ENCODE data around the gene ASPHD1.
A peak's percentile ranks its signal among the peaks of the same experiment; 100 is the strongest.

Gene ASPHD1

GRCh38 chr16:29899516-29900101 is 679 bp upstream of the ASPHD1 start, which contains the start of gene SEZ6L2:
SEZ6L2 (minus strand) TSS chr16:29899550; CDS start chr16:29899019, 531 bp downstream.
- Histone ChIP-seq H3K79me2 (ENCODE audit: control insufficient read depth, insufficient read depth, low read length) (no peaks in the 10 kb centered on the region), H3K4me2 (ENCODE audit: low read length) (peak within 1 kb of the TSS; percentile 99), H3K56ac (ENCODE audit: low read length) (peak within 1 kb of the TSS; percentile 91), H3K27ac (ENCODE audit: low read depth, low read length) (no peak within 1 kb of the TSS), H3K4me3 (ENCODE audit: low read length) (peak within 1 kb of the TSS; percentile 63), H4K5ac (ENCODE audit: low read length) (no peak within 1 kb of the TSS), H3K36me3 (ENCODE audit: control insufficient read depth, insufficient read depth, low read length) (no peaks in the 10 kb centered on the region), H3K18ac (ENCODE audit: low read length) (peak within 1 kb of the TSS; percentile 51), H2BK15ac (replicated peaks; ENCODE audit: low read depth) (no peak within 1 kb of the TSS), H3K4ac (ENCODE audit: low read depth, low read length) (no peak within 1 kb of the TSS), H3K4me1 (ENCODE audit: control insufficient read depth, low read depth, low read length) (peaks cover 3% of the 10 kb centered on the region), H4K8ac (ENCODE audit: low read depth, low read length) (no peak within 1 kb of the TSS), H3K9ac (ENCODE audit: low read length) (peak within 1 kb of the TSS; percentile 87), H3K27me3 (ENCODE audit: insufficient read depth, low read length, poor library complexity) (no peaks in the 10 kb centered on the region), H3K79me1 (ENCODE audit: low read length) (peaks cover 6% of the 10 kb centered on the region), H2BK120ac (ENCODE audit: low read depth, low read length) (no peak within 1 kb of the TSS), H2AK5ac (ENCODE audit: low read length) (no peak within 1 kb of the TSS), H2BK5ac (ENCODE audit: low read length) (no peak within 1 kb of the TSS), H3K23ac (ENCODE audit: low read length) (no peak within 1 kb of the TSS)
- no CpG with 5 or more reads among the region's 29 CpGs for WGBS (ENCODE audit: extremely low coverage, insufficient coverage, low lambda C conversion rate)
- DNase-seq, result peak; percentile 99

DNA sequence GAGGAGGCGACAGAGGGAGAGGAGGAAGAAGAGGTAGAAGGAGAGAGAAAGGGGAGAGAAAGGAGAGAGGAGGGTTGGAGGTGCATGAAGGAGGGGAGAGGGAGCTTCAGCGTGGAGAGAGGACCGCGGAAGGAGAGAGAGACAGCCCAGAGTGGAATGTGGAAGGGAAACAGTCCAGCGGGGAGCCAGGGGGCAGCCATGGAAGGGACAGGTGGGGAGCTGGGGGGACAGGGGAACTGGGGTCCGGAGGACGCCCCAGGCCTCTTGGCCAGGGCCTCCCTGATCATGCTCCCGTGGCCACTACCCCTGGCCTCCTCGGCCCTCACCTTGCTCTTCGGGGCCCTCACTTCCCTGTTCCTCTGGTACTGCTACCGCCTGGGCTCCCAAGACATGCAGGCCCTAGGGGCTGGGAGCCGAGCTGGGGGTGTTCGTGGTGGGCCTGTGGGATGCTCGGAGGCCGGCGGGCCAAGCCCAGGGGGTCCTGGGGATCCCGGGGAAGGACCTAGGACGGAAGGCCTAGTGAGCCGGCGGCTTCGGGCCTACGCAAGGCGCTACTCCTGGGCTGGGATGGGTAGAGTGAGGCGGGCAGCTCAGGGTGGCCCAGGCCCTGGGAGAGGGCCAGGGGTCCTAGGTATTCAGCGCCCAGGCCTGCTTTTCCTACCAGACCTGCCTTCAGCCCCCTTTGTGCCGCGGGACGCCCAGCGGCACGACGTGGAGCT is 759 bp downstream of the ASPHD1 start:
- Histone ChIP-seq H2BK15ac (replicated peaks; ENCODE audit: low read depth) (no peak overlapping the region), H3K36me3 (ENCODE audit: control insufficient read depth, insufficient read depth, low read length) (peaks cover 3% of the 10 kb centered on the region), H3K56ac (ENCODE audit: low read length) (peak overlapping the region; percentile 90), H3K9ac (ENCODE audit: low read length) (peak overlapping the region; percentile 79), H3K4me3 (ENCODE audit: low read length) (peak overlapping the region; percentile 63), H3K18ac (ENCODE audit: low read length) (no peak overlapping the region), H3K79me2 (ENCODE audit: control insufficient read depth, insufficient read depth, low read length) (no peaks in the 10 kb centered on the region), H4K5ac (ENCODE audit: low read length) (no peak overlapping the region), H3K4me1 (ENCODE audit: control insufficient read depth, low read depth, low read length) (peaks cover 3% of the 10 kb centered on the region), H2BK120ac (ENCODE audit: low read depth, low read length) (no peak overlapping the region), H2BK5ac (ENCODE audit: low read length) (no peak overlapping the region), H3K27me3 (ENCODE audit: insufficient read depth, low read length, poor library complexity) (no peaks in the 10 kb centered on the region), H3K23ac (ENCODE audit: low read length) (no peak overlapping the region), H3K4ac (ENCODE audit: low read depth, low read length) (no peak overlapping the region), H3K4me2 (ENCODE audit: low read length) (peak overlapping the region; percentile 94), H2AK5ac (ENCODE audit: low read length) (no peak overlapping the region), H4K8ac (ENCODE audit: low read depth, low read length) (no peak overlapping the region), H3K79me1 (ENCODE audit: low read length) (peaks cover 6% of the 10 kb centered on the region), H3K27ac (ENCODE audit: low read depth, low read length) (no peak overlapping the region)
- no peak for DNase-seq
- no CpG with 5 or more reads among the region's 31 CpGs for WGBS (ENCODE audit: extremely low coverage, insufficient coverage, low lambda C conversion rate)

DNA sequence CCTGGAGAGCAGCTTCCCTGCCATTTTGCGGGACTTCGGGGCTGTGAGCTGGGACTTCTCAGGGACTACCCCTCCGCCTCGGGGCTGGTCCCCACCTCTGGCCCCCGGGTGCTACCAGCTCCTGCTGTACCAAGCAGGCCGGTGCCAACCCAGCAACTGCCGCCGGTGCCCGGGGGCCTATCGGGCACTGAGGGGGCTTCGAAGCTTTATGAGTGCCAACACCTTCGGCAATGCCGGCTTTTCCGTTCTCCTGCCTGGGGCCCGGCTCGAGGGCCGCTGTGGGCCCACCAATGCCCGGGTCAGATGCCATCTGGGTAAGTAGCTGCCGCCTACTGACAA is 1.3 kb downstream of the ASPHD1 start:
- Histone ChIP-seq H3K36me3 (ENCODE audit: control insufficient read depth, insufficient read depth, low read length) (peaks cover 3% of the 10 kb centered on the region), H2BK15ac (replicated peaks; ENCODE audit: low read depth) (no peak overlapping the region), H3K79me2 (ENCODE audit: control insufficient read depth, insufficient read depth, low read length) (no peaks in the 10 kb centered on the region), H3K4me1 (ENCODE audit: control insufficient read depth, low read depth, low read length) (peaks cover 3% of the 10 kb centered on the region), H3K4me3 (ENCODE audit: low read length) (no peak overlapping the region), H3K27ac (ENCODE audit: low read depth, low read length) (no peak overlapping the region), H2BK5ac (ENCODE audit: low read length) (no peak overlapping the region), H3K9ac (ENCODE audit: low read length) (peak overlapping the region; percentile 79), H3K23ac (ENCODE audit: low read length) (no peak overlapping the region), H4K5ac (ENCODE audit: low read length) (no peak overlapping the region), H2BK120ac (ENCODE audit: low read depth, low read length) (no peak overlapping the region), H3K56ac (ENCODE audit: low read length) (peak overlapping the region; percentile 90), H3K4me2 (ENCODE audit: low read length) (no peak overlapping the region), H3K4ac (ENCODE audit: low read depth, low read length) (no peak overlapping the region), H3K18ac (ENCODE audit: low read length) (no peak overlapping the region), H3K27me3 (ENCODE audit: insufficient read depth, low read length, poor library complexity) (no peaks in the 10 kb centered on the region), H2AK5ac (ENCODE audit: low read length) (no peak overlapping the region), H4K8ac (ENCODE audit: low read depth, low read length) (no peak overlapping the region), H3K79me1 (ENCODE audit: low read length) (peaks cover 6% of the 10 kb centered on the region)
- WGBS (ENCODE audit: extremely low coverage, insufficient coverage, low lambda C conversion rate), result no CpG with 5 or more reads among the region's 19 CpGs
- DNase-seq, result no peak

DNA sequence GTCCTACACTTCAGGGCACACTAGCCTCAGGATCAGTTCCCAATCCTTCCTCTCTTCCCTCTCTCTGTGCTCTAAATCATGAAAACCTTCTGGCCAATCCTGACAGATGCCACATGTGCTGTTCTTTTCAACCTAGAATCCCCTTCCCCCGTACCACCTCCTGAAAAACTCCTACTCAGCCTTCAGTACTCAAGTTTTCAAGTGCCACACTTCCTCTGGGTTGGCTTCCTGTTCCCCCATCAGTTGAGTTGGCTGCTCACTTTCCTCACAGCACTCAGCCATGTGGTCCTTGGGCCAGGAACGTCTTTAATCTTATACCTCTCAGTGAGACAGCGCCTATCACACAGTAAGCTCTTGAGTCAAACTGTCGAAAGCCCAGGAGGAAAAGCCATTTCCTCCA is 3.3 kb downstream of the ASPHD1 start:
- no peak overlapping the region for H2BK120ac ChIP-seq (ENCODE audit: low read depth, low read length)
- H3K27me3 ChIP-seq (ENCODE audit: insufficient read depth, low read length, poor library complexity), result no peaks in the 10 kb centered on the region
- no peak overlapping the region for H3K18ac ChIP-seq (ENCODE audit: low read length)
- no peak overlapping the region for H3K9ac ChIP-seq (ENCODE audit: low read length)
- no peak overlapping the region for H3K4ac ChIP-seq (ENCODE audit: low read depth, low read length)
- H3K4me1 ChIP-seq (ENCODE audit: control insufficient read depth, low read depth, low read length), result no peaks in the 10 kb centered on the region
- no peak overlapping the region for H3K27ac ChIP-seq (ENCODE audit: low read depth, low read length)
- no peaks in the 10 kb centered on the region for H3K79me2 ChIP-seq (ENCODE audit: control insufficient read depth, insufficient read depth, low read length)
- no CpG with 5 or more reads among the region's 4 CpGs for WGBS (ENCODE audit: extremely low coverage, insufficient coverage, low lambda C conversion rate)
- H2AK5ac ChIP-seq (ENCODE audit: low read length), result no peak overlapping the region
- H2BK5ac ChIP-seq (ENCODE audit: low read length), result no peak overlapping the region
- H3K23ac ChIP-seq (ENCODE audit: low read length), result no peak overlapping the region
- no peak overlapping the region for H2BK15ac ChIP-seq (replicated peaks; ENCODE audit: low read depth)
- DNase-seq, result no peak
- no peak overlapping the region for H3K4me3 ChIP-seq (ENCODE audit: low read length)
- H3K36me3 ChIP-seq (ENCODE audit: control insufficient read depth, insufficient read depth, low read length), result peaks cover 3% of the 10 kb centered on the region
- no peak overlapping the region for H3K4me2 ChIP-seq (ENCODE audit: low read length)
- H3K56ac ChIP-seq (ENCODE audit: low read length), result no peak overlapping the region
- H3K79me1 ChIP-seq (ENCODE audit: low read length), result peaks cover 3% of the 10 kb centered on the region
- H4K8ac ChIP-seq (ENCODE audit: low read depth, low read length), result no peak overlapping the region
- H4K5ac ChIP-seq (ENCODE audit: low read length), result no peak overlapping the region

DNA sequence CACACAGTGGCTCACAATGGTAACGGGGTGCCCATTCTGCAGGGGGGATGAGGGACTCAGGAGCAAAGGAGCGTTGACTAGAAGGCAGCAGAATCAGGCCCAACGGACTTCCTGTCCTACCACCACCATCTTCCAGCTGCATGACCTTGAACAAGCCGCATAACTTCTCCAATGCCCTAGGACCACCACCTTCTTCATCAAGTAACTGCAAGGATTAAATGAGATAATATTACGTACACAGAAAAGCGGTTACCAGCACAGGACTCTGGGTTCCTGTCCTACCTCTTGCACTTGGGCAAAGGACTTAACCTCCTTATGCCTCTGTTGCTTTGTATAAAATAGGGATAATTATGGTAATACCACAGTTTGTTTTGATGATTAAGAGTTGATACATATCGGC is 4.7 kb downstream of the ASPHD1 start:
- Histone ChIP-seq H3K9ac (ENCODE audit: low read length) (no peak overlapping the region), H3K4me3 (ENCODE audit: low read length) (no peak overlapping the region), H3K27me3 (ENCODE audit: insufficient read depth, low read length, poor library complexity) (no peaks in the 10 kb centered on the region), H2BK120ac (ENCODE audit: low read depth, low read length) (no peak overlapping the region), H3K79me1 (ENCODE audit: low read length) (peaks cover 3% of the 10 kb centered on the region), H3K4me1 (ENCODE audit: control insufficient read depth, low read depth, low read length) (no peaks in the 10 kb centered on the region), H4K8ac (ENCODE audit: low read depth, low read length) (no peak overlapping the region), H3K27ac (ENCODE audit: low read depth, low read length) (no peak overlapping the region), H2BK15ac (replicated peaks; ENCODE audit: low read depth) (no peak overlapping the region), H3K18ac (ENCODE audit: low read length) (no peak overlapping the region), H3K23ac (ENCODE audit: low read length) (no peak overlapping the region), H3K79me2 (ENCODE audit: control insufficient read depth, insufficient read depth, low read length) (no peaks in the 10 kb centered on the region), H3K4me2 (ENCODE audit: low read length) (no peak overlapping the region), H2AK5ac (ENCODE audit: low read length) (no peak overlapping the region), H4K5ac (ENCODE audit: low read length) (no peak overlapping the region), H3K56ac (ENCODE audit: low read length) (no peak overlapping the region), H3K4ac (ENCODE audit: low read depth, low read length) (no peak overlapping the region), H3K36me3 (ENCODE audit: control insufficient read depth, insufficient read depth, low read length) (peaks cover 3% of the 10 kb centered on the region), H2BK5ac (ENCODE audit: low read length) (no peak overlapping the region)
- no peak for DNase-seq
- no CpG with 5 or more reads among the region's 7 CpGs for WGBS (ENCODE audit: extremely low coverage, insufficient coverage, low lambda C conversion rate)
